AG09309 (cell line): Measurements from ENCODE around the gene GPR171.

Experiments
- DNase-seq: peaks from one replicate; pipeline ENCODE4 v3.0.0-alpha.2; 2010; ENCODE audit warnings: low read depth
- H3K4me3 ChIP-seq: 2 replicates; pipeline ENCODE4 v1.5.1; 2011; ENCODE audit warnings: mild to moderate bottlenecking, low read depth, low read length, moderate library complexity; ENCODE audit not compliant: control insufficient read depth
- CTCF ChIP-seq: IDR thresholded peaks from 2 replicates; pipeline ENCODE4 v1.5.1; 2011; ENCODE audit warnings: mild to moderate bottlenecking, low read depth, low read length, inconsistent platforms; ENCODE audit not compliant: insufficient read depth, control insufficient read depth; ENCODE audit errors: missing control alignments

The GPR171 gene

GRCh38 chr3:151213881-151214280 lies 10.9 kb upstream of the GPR171 start:
- TF ChIP-seq CTCF, result no peak
- DNase-seq, result no peak
- H3K4me3 ChIP-seq, result no peak overlapping the region

- DNase-seq, result no peak
- TF ChIP-seq CTCF, result no peak
- no peak overlapping the region for H3K4me3 ChIP-seq
Measured at GRCh38 chr3:151213151-151213550, 10.1 kb upstream of the GPR171 start.

GRCh38 chr3:151210676-151211381 lies 7.8 kb upstream of the GPR171 start:
- no peak for TF ChIP-seq CTCF
- H3K4me3 ChIP-seq, result no peak overlapping the region
- no peak for DNase-seq

- no peak for TF ChIP-seq CTCF
- no peak overlapping the region for H3K4me3 ChIP-seq
- no peak for DNase-seq
Measured at GRCh38 chr3:151209654-151210053, 6.6 kb upstream of the GPR171 start.

GRCh38 chr3:151206201-151206600 lies 3.2 kb upstream of the GPR171 start:
- H3K4me3 ChIP-seq, result no peak overlapping the region
- TF ChIP-seq CTCF, result no peak
- no peak for DNase-seq

- no peak for DNase-seq
- TF ChIP-seq CTCF, result no peak
- no peak overlapping the region for H3K4me3 ChIP-seq
Measured at GRCh38 chr3:151205482-151205881, 2.5 kb upstream of the GPR171 start.
